Measurements from ENCODE around the gene APOB. TPM values are rescaled to one million over a fixed set of nuclear protein-coding genes. Genes with fewer than 3 reads are reported as not detected.

The APOB gene
- total and polyA plus RNA-seq, 8 donors = 0.03 to 3.2 (median 0.09) TPM

DNA sequence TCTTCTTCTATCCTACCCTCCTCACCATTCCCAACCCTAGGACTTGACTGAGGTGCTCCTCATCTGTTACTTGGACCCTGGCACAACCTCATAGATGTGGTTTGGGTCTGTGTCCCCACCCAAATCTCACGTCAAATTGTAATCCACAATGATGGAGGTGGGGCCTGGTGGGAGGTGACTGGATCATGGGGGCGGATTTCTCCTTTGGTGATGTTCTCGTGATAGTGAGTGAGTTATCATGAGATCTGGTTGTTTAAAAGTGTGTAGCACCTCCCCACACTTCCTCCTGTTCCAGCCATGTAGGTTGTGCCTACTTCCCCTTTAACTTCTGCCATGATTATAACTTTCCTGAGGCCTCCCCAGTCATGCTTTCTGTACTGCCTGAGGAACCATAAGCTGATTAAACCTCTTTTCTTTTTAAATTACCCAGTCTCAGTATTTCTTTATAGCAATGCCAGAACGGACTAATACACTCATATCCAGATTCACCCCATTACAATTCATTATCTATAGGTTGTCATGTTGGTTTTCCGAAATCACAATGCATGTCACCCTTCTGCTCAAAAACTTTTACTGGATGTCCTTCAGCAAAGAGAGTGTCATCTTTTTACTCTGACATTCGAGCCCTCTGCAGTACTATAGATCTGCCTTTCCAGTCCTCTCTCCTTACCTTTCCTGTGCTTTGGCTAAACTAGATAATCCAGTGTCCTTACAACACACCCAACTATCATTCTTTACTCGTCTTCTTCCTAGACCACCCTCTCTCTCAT lies 45.7 kb downstream of the APOB start:
- ATAC-seq = no peak
- Histone ChIP-seq H3K27me3 (no peaks in the 10 kb centered on the region), H3K9me3 (no peaks in the 10 kb centered on the region), H3K4me1 (no peaks in the 10 kb centered on the region), H3K4me3 (no peak overlapping the region), H3K27ac (no peak overlapping the region), H3K36me3 (no peaks in the 10 kb centered on the region)
- 57 to 62% methylated on average over 7 of the region's 7 CpGs for WGBS, 2 donors
- intact Hi-C loops (cut with DNase I) = no loop called here
- no peak for TF ChIP-seq CTCF (IDR thresholded peaks at IDR 0.05)
- FAIRE-seq = no peak
- DNase-seq = no peak

- intact Hi-C loops (cut with DNase I) = no loop called here
- ATAC-seq (no peak), DNase-seq (no peak), FAIRE-seq (no peak)
- Histone ChIP-seq H3K4me3 (no peak overlapping the region), H3K27me3 (no peaks in the 10 kb centered on the region), H3K4me1 (no peaks in the 10 kb centered on the region), H3K36me3 (no peaks in the 10 kb centered on the region), H3K27ac (no peak overlapping the region), H3K9me3 (no peaks in the 10 kb centered on the region)
- 62 to 72% methylated on average over 5 of the region's 5 CpGs for WGBS, 2 donors
- no peak for TF ChIP-seq CTCF (IDR thresholded peaks at IDR 0.05)
Measured at GRCh38 chr2:20994130-20994529, 49.7 kb downstream of the APOB start.

DNA sequence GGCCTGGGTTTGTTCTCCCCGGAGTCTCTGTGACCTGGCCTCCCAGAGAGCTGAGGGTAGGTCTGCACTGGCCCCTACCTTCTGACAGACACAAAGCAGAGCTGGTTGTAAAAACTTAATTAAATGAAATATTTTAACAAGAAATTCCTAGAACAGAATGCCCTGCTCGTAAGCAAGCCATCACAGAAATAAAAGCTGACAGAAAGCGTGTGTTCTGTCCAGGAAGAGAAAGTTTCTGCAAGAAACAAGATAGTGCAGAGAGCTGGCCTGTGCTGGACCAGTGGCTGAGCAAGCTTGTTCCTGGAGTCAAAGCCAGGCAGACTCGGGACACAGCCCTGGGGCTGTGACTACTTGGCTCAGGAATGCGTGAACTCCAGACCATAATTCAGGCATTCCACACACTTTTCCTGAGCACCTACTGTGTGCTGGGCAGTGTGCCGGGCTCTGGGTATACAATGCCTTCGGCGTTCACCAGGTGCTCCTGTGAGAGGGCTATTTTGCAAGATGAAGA lies 51.6 kb downstream of the APOB start:
- TF ChIP-seq CTCF (IDR thresholded peaks at IDR 0.05) = no peak
- FAIRE-seq (no peak), ATAC-seq (peak in 2 of 4 donors; percentile 36 to 37), DNase-seq (no peak)
- Histone ChIP-seq H3K4me1 (no peaks in the 10 kb centered on the region), H3K27me3 (no peaks in the 10 kb centered on the region), H3K36me3 (no peaks in the 10 kb centered on the region), H3K9me3 (no peaks in the 10 kb centered on the region), H3K4me3 (no peak overlapping the region), H3K27ac (no peak overlapping the region)
- intact Hi-C loops (cut with DNase I) = no loop called here
- WGBS, 2 donors = 65 to 66% methylated on average over 8 of the region's 8 CpGs

GRCh38 chr2:20990442-20991430 lies 53.1 kb downstream of the APOB start:
- intact Hi-C loops (cut with DNase I) = no loop called here
- TF ChIP-seq CTCF (IDR thresholded peaks at IDR 0.05) = no peak
- Histone ChIP-seq H3K9me3 (no peaks in the 10 kb centered on the region), H3K27ac (no peak overlapping the region), H3K4me1 (no peaks in the 10 kb centered on the region), H3K36me3 (no peaks in the 10 kb centered on the region), H3K4me3 (no peak overlapping the region), H3K27me3 (no peaks in the 10 kb centered on the region)
- WGBS, 2 donors = 59 to 62% methylated on average over 20 of the region's 20 CpGs
- FAIRE-seq (no peak), DNase-seq (no peak), ATAC-seq (no peak)

All from pancreas (tissue), 10 donors.